ENCODE results near the gene UGT1A1.

GRCh38 chr2:233815861-233816260 lies 55.8 kb downstream of the UGT1A1 start:
- no peak for TF ChIP-seq EZH2phosphoT487 (IDR thresholded peaks at IDR 0.05; ENCODE audit: insufficient read depth, low read depth)
- no peak for TF ChIP-seq EZH2 (IDR thresholded peaks at IDR 0.05; ENCODE audit: insufficient read depth, poor library complexity, severe bottlenecking)

Data from GM23248 (cell line).